H1 (cell line): Measurements from ENCODE around the gene SPINT1. TPM values are rescaled to one million over a fixed set of nuclear protein-coding genes. Genes with fewer than 3 reads are reported as not detected.
A peak's percentile ranks its signal among the peaks of the same experiment; 100 is the strongest.

Experiments used
- CTCF ChIA-PET: fragments of 300-600 bp; sonication (Branson Sonifier 250); formaldehyde crosslinking; loops from one replicate; lab custom pipeline; 2021; ENCODE audit not compliant: partially characterized antibody; lab: Charles Lee
- POLR2A ChIA-PET: fragments of 300-600 bp; sonication (Branson Sonifier 250); formaldehyde crosslinking; loops from one replicate; lab custom pipeline; 2021; ENCODE audit warnings: inconsistent platforms; ENCODE audit not compliant: partially characterized antibody; lab: Charles Lee
- DNase-seq, 2 experiments: peaks; one replicate each; pipeline versions ENCODE4 v3.0.0 to v3.0.0-alpha.2; 2010 to 2022; ENCODE audit warnings: low spot score in 2 of 2, low read depth in 1 of 2, mixed read lengths in 1 of 2
- FAIRE-seq: peaks from 2 replicates; lab custom pipeline; 2011; peaks lifted over from hg19 to GRCh38; lab: Jason Lieb, UNC
- H2AFZ ChIP-seq: 2 replicates; pipeline ENCODE4 v1.8.1; 2012; ENCODE audit warnings: low read length, inconsistent platforms
- H2AK5ac ChIP-seq: 2 replicates; pipeline ENCODE4 v1.6.1; 2013; ENCODE audit warnings: low read depth, low read length
- H2BK120ac ChIP-seq: replicated peaks from 2 replicates; pipeline ENCODE3; 2013; ENCODE audit warnings: low read depth, low read length, inconsistent platforms
- H2BK12ac ChIP-seq: 2 replicates; pipeline ENCODE4 v1.6.1; 2013; ENCODE audit warnings: low read depth, low read length
- H2BK15ac ChIP-seq: 2 replicates; pipeline ENCODE4 v1.6.1; 2013; ENCODE audit warnings: low read length
- H2BK20ac ChIP-seq: 2 replicates; pipeline ENCODE4 v1.6.1; 2013; ENCODE audit warnings: low read length
- H2BK5ac ChIP-seq: 2 replicates; pipeline ENCODE4 v1.6.1; 2013; ENCODE audit warnings: low read depth, low read length
- H3K14ac ChIP-seq: 2 replicates; pipeline ENCODE4 v1.6.1; 2013; ENCODE audit warnings: inconsistent platforms; ENCODE audit not compliant: insufficient read length
- H3K18ac ChIP-seq: 2 replicates; pipeline ENCODE4 v1.6.1; 2013; ENCODE audit warnings: low read length; ENCODE audit errors: extremely low read depth
- H3K23ac ChIP-seq: 2 replicates; pipeline ENCODE4 v1.6.1; 2013; ENCODE audit warnings: inconsistent platforms; ENCODE audit not compliant: insufficient read length
- H3K23me2 ChIP-seq: 2 replicates; pipeline ENCODE4 v1.6.1; 2013; ENCODE audit warnings: low read depth, low read length
- H3K27ac ChIP-seq: 2 replicates; pipeline ENCODE4 v1.6.1; 2011; ENCODE audit warnings: low read depth, low read length, inconsistent platforms
- H3K27me3 ChIP-seq, 4 experiments: replicated peaks in 1 of 4; 1 replicate in 1 of 4; 2 replicates in 3 of 4; pipeline versions ENCODE4 v1.6.1 to v1.8.1; 2011 to 2013; ENCODE audit warnings: low read length in 3 of 4, mild to moderate bottlenecking in 3 of 4, inconsistent platforms in 2 of 4, mixed read lengths in 2 of 4, moderate library complexity in 1 of 4; ENCODE audit not compliant: control insufficient read depth in 3 of 4, insufficient read depth in 3 of 4; ENCODE audit errors: extremely low read depth in 1 of 4
- H3K36me3 ChIP-seq, 4 experiments: 2 replicates each; pipeline versions ENCODE4 v1.6.1 to v1.8.1; 2011 to 2013; ENCODE audit warnings: mild to moderate bottlenecking in 4 of 4, low read length in 3 of 4, moderate library complexity in 2 of 4, control low read depth in 1 of 4, inconsistent platforms in 1 of 4; ENCODE audit not compliant: insufficient read depth in 4 of 4, control insufficient read depth in 2 of 4
- H3K4ac ChIP-seq: replicated peaks from 2 replicates; pipeline ENCODE3; 2013; ENCODE audit warnings: low read length, low read depth, mixed read lengths, inconsistent platforms; ENCODE audit not compliant: insufficient read length
- H3K4me1 ChIP-seq, 4 experiments: replicated peaks in 1 of 4; 1 replicate in 1 of 4; 2 replicates in 3 of 4; pipeline versions ENCODE4 v1.6.1 to v1.8.1; 2011 to 2013; ENCODE audit warnings: low read length in 3 of 4, inconsistent platforms in 2 of 4, mixed read lengths in 1 of 4; ENCODE audit not compliant: insufficient read depth in 4 of 4, control insufficient read depth in 3 of 4
- H3K4me2 ChIP-seq, 2 experiments: 2 replicates each; pipeline versions ENCODE4 v1.6.1 to v1.8.1; 2011 to 2013; ENCODE audit warnings: low read depth in 2 of 2, low read length in 2 of 2, control low read depth in 1 of 2, inconsistent platforms in 1 of 2, mild to moderate bottlenecking in 1 of 2; ENCODE audit not compliant: insufficient read depth in 1 of 2
- H3K4me3 ChIP-seq, 4 experiments: fragments of 200-600, 300-600 bp in 1 of 4; sonication (generic), shearing (Covaris generic), sonication (Bioruptor Twin) in 1 of 4; 2 replicates each; pipeline versions ENCODE4 v1.5.1 to v1.8.1; 2011 to 2016; ENCODE audit warnings: low read length in 4 of 4, low read depth in 3 of 4, control low read depth in 2 of 4, inconsistent platforms in 2 of 4, mild to moderate bottlenecking in 2 of 4, mixed read lengths in 1 of 4, moderate library complexity in 1 of 4; ENCODE audit not compliant: insufficient read depth in 2 of 4; ENCODE audit errors: extremely low read depth in 1 of 4
- H3K56ac ChIP-seq: replicated peaks from 2 replicates; pipeline ENCODE3; 2013; ENCODE audit warnings: low read depth, mild to moderate bottlenecking, mixed read lengths, low read length, inconsistent platforms; ENCODE audit not compliant: insufficient read length
- H3K79me1 ChIP-seq: 2 replicates; pipeline ENCODE4 v1.6.1; 2013; ENCODE audit warnings: low read depth, low read length, control low read depth
- H3K79me2 ChIP-seq, 2 experiments: 2 replicates each; pipeline versions ENCODE4 v1.6.1 to v1.8.1; 2012 to 2013; ENCODE audit warnings: low read length in 2 of 2, mild to moderate bottlenecking in 2 of 2, inconsistent platforms in 1 of 2; ENCODE audit not compliant: insufficient read depth in 2 of 2, control insufficient read depth in 1 of 2
- H3K9ac ChIP-seq, 4 experiments: replicated peaks in 1 of 4; 1 replicate in 1 of 4; 2 replicates in 3 of 4; pipeline versions ENCODE4 v1.6.1 to v1.8.1; 2011 to 2013; ENCODE audit warnings: low read depth in 3 of 4, low read length in 3 of 4, control low read depth in 2 of 4, mild to moderate bottlenecking in 2 of 4, moderate library complexity in 2 of 4, inconsistent platforms in 1 of 4; ENCODE audit errors: extremely low read depth in 1 of 4
- H3K9me3 ChIP-seq, 2 experiments: 2 replicates each; pipeline versions ENCODE4 v1.6.1 to v1.8.1; 2012 to 2013; ENCODE audit warnings: mild to moderate bottlenecking in 2 of 2, moderate library complexity in 2 of 2, control low read depth in 1 of 2, inconsistent platforms in 1 of 2, low read depth in 1 of 2, low read length in 1 of 2, mixed read lengths in 1 of 2; ENCODE audit not compliant: insufficient read depth in 2 of 2
- H4K20me1 ChIP-seq, 2 experiments: replicated peaks in 1 of 2; 2 replicates each; pipeline versions ENCODE3 to v1.8.1; 2011 to 2013; ENCODE audit warnings: inconsistent platforms in 2 of 2, low read length in 2 of 2, mild to moderate bottlenecking in 1 of 2; ENCODE audit not compliant: insufficient read depth in 2 of 2, control insufficient read depth in 1 of 2
- H4K5ac ChIP-seq: 2 replicates; pipeline ENCODE4 v1.6.1; 2013; ENCODE audit warnings: low read length, low read depth, mixed read lengths, inconsistent platforms; ENCODE audit not compliant: insufficient read length
- H4K8ac ChIP-seq: 2 replicates; pipeline ENCODE4 v1.8.0; 2013; ENCODE audit warnings: mild to moderate bottlenecking, moderate library complexity, low read length, inconsistent platforms; ENCODE audit not compliant: insufficient read depth; ENCODE audit errors: extremely low read depth
- H4K91ac ChIP-seq: replicated peaks from 2 replicates; pipeline ENCODE3; 2013; ENCODE audit warnings: low read length, mixed read lengths, inconsistent platforms; ENCODE audit not compliant: insufficient read length
- WGBS, 2 experiments: shearing (Covaris generic) in 1 of 2; methylation state at CpG; one replicate each; pipeline versions ENCODE4 v1.1.6 to v1.1.7; 2013 to 2015; ENCODE audit warnings: low lambda C conversion rate in 2 of 2, mixed read lengths in 2 of 2, inconsistent platforms in 1 of 2, low coverage in 1 of 2, missing lambda C conversion rate in 1 of 2; ENCODE audit not compliant: insufficient replicate concordance in 2 of 2, insufficient coverage in 1 of 2, insufficient read length in 1 of 2; ENCODE audit errors: extremely low coverage in 1 of 2, missing lambda C conversion rate in 1 of 2; 5-methylcytosine and 5-hydroxymethylcytosine counted together
- polyA plus RNA-seq, 7 experiments: library from polyadenylated mRNA; depleted of rRNA in 3 of 7; stranded (reverse) in 5 of 7; unstranded in 2 of 7; fragments of >200 nt in 5 of 7; fragments of 200-250 nt in 2 of 7; gene quantifications; 1 replicate in 5 of 7; 2 replicates in 1 of 7; 4 replicates in 1 of 7; pipeline versions ENCODE4 v1.2.1 to v1.2.3, GENCODE V29; 2011 to 2013; ENCODE audit warnings: missing spikeins in 2 of 7, mixed read lengths in 2 of 7
- total RNA-seq: library from RNA; stranded (reverse); fragmentation: NEBNext Ultra II Directional; extraction: Animal tissue kit (Norgen Biotek cat#: 25700); gene quantifications from 2 replicates; pipeline ENCODE4 v1.2.1, GENCODE V29; 2021
- TF ChIP-seq, protein P1 (sequence below): IDR thresholded peaks from 2 replicates; pipeline ENCODE4 v1.6.1; 2011; ENCODE audit warnings: low read length, improper control_type of control experiment
- TF ChIP-seq, protein P2 (sequence below), 3 experiments: IDR thresholded peaks; 1 replicate in 2 of 3; 2 replicates in 1 of 3; pipeline versions ENCODE4 v1.5.1 to v1.6.1; 2011; ENCODE audit warnings: low read length in 3 of 3, mild to moderate bottlenecking in 3 of 3, inconsistent platforms in 2 of 3, low read depth in 1 of 3, moderate library complexity in 1 of 3; ENCODE audit not compliant: insufficient read depth in 1 of 3; ENCODE audit errors: control extremely low read depth in 1 of 3

The SPINT1 gene
- total and polyA plus RNA-seq, 2 of the 8 experiments (the other 6 are each of a cell fraction or from before 2014, with no cell fraction given), result 117 to 155 TPM

DNA sequence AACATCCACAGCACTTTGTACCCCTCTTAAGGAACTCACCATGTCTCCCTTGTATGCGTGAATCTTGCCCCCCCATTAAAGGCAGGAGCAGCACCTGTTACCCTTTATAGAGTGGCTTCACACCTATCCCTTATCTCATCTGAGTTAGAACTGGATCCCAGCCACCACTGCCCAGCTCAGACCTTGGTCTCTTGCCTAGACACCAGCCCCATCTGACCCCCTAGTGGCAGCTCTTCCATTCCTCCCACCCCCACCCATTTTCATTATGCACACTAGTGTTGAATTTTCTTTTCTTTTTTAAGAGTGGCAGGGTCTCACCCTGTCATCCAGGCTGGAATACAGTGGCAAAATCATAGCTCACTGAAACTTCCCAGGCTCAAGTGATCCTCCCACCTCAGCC is 40.2 kb upstream of the SPINT1 start:
- Histone ChIP-seq H4K8ac (no peak overlapping the region), H3K27ac (no peak overlapping the region), H3K9me3 (no peaks in the 10 kb centered on the region), H3K18ac (no peak overlapping the region), H3K4ac (no peak overlapping the region), H2BK15ac (no peak overlapping the region), H4K91ac (no peak overlapping the region), H2BK20ac (no peak overlapping the region), H2AK5ac (no peak overlapping the region), H3K4me3 (no peak overlapping the region), H3K56ac (no peak overlapping the region), H2BK120ac (no peak overlapping the region), H3K4me1 (peaks cover 4 to 14% (median 6%) of the 10 kb centered on the region in 4 experiments; a peak in 6 of 7 replicates), H3K14ac (no peak overlapping the region)
- CTCF ChIA-PET, result interaction anchor here (0.6 to 3.1 kb wide), 8 partner anchors 12 to 398 kb away, joined by 3 to 14 read pairs (median 4); no protein-coding TSS in a partner anchor
- 90% methylated on average over 1 of the region's 1 CpG; no CpG with 5 or more reads in 1 of the 2 experiments for WGBS, 2 experiments
- TF ChIP-seq, protein P1, sequence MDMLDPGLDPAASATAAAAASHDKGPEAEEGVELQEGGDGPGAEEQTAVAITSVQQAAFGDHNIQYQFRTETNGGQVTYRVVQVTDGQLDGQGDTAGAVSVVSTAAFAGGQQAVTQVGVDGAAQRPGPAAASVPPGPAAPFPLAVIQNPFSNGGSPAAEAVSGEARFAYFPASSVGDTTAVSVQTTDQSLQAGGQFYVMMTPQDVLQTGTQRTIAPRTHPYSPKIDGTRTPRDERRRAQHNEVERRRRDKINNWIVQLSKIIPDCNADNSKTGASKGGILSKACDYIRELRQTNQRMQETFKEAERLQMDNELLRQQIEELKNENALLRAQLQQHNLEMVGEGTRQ, result no peak
- TF ChIP-seq, protein P2, sequence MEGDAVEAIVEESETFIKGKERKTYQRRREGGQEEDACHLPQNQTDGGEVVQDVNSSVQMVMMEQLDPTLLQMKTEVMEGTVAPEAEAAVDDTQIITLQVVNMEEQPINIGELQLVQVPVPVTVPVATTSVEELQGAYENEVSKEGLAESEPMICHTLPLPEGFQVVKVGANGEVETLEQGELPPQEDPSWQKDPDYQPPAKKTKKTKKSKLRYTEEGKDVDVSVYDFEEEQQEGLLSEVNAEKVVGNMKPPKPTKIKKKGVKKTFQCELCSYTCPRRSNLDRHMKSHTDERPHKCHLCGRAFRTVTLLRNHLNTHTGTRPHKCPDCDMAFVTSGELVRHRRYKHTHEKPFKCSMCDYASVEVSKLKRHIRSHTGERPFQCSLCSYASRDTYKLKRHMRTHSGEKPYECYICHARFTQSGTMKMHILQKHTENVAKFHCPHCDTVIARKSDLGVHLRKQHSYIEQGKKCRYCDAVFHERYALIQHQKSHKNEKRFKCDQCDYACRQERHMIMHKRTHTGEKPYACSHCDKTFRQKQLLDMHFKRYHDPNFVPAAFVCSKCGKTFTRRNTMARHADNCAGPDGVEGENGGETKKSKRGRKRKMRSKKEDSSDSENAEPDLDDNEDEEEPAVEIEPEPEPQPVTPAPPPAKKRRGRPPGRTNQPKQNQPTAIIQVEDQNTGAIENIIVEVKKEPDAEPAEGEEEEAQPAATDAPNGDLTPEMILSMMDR (IDR thresholded peaks at IDR 0.05; ENCODE audit: control extremely low read depth in 1 of 3, insufficient read depth in 1 of 3, low read depth in 1 of 3, low read length in 3 of 3), result peak in 1 of 3 experiments; percentile 2; a peak in 1 of 4 replicates
- TF ChIP-seq, all 59 proteins: peak for 1
- Histone ChIP-seq H3K79me1 (no peaks in the 10 kb centered on the region), H3K4me2 (no peak overlapping the region), H3K36me3 (no peaks in the 10 kb centered on the region), H3K27me3 (no peaks in the 10 kb centered on the region), H3K23me2 (peaks cover 9% of the 10 kb centered on the region; the same call in 1 of the 2 replicates), H3K9ac (no peak overlapping the region), H2BK12ac (no peak overlapping the region), H2BK5ac (no peak overlapping the region), H3K79me2 (no peaks in the 10 kb centered on the region; a peak in 1 of 4 replicates), H4K5ac (no peak overlapping the region), H4K20me1 (no peaks in the 10 kb centered on the region), H3K23ac (no peak overlapping the region), H2AFZ (no peak overlapping the region)
- FAIRE-seq, result no peak
- POLR2A ChIA-PET, result interaction anchor here (1.2 to 1.4 kb wide), 3 partner anchors 37 to 119 kb away, joined by 3 to 5 read pairs (median 4); partner anchors contain the start of gene SPINT1
- no peak for DNase-seq
